ENCODE measurements around the gene CHRNE.

CHRNE gene

DNA sequence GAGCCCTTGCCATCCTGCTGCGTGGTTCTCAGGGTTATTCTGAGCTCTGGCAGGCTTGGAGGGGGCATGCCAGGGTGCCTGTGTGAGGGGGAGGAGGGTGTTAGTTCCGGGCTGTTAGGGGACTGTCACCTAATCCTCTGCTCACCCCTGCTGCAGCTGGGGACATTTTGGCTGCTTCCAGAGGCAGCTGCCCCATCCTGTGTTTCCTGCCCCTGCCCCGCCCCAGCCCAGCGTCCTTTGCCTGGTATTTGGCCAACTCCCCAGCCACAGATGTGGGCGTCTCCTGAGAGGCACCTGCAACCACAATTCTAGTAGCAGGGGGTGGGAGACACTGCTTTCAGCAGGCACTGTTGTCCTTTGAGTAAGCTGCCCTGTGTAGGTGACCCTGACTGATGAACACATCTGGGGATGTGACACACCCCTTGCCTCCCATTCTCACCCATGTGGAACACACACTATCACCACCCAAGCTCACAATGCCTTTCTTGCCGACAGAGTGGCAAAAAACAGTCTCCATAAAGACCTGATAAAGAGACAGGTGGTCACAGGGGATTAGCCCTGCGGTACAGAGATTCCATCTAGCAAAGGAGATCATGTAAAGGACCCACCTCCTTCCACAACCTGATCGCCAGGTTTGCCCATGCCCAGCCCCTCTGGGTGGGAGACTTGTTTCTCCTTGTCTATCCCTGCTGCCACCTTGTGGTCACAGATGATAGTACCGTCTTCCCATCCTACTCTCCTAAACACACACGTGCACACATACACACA lies at the start of gene CHRNE:
TSS of gene CHRNE (minus strand) at position 48 of the 768 bp plus-strand sequence. CDS start at position 13, 35 bp downstream.
- peak; percentile 80 for DNase-seq

DNA sequence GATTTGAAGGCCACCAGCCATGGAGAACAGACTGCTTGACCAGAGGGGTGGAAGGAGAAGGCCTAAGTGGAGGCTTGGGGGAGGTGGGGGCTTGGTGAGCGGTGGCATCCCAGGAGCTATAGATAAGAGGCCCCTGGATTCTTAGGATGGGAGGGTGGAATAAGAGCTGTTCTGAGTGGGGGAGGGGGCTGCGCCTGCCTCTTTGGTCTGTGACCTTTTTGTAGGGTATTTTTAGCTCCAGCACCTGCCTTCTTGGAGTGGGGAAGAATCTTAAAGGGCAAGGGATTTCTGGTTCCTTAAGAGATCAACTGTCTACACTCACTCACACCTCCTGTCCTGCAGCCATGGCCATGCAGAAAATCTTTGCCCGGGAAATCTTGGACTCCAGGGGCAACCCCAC lies 48.6 kb upstream of the CHRNE start:
- no peak for DNase-seq

- no peak for DNase-seq
These were observed 47.9 kb upstream of the CHRNE start, which contains the start of gene ENO3 for GRCh38 chr17:4950746-4951204. TSS of gene ENO3 (plus strand) at chr17:4951119. CDS start at chr17:4951830, 711 bp downstream.

DNA sequence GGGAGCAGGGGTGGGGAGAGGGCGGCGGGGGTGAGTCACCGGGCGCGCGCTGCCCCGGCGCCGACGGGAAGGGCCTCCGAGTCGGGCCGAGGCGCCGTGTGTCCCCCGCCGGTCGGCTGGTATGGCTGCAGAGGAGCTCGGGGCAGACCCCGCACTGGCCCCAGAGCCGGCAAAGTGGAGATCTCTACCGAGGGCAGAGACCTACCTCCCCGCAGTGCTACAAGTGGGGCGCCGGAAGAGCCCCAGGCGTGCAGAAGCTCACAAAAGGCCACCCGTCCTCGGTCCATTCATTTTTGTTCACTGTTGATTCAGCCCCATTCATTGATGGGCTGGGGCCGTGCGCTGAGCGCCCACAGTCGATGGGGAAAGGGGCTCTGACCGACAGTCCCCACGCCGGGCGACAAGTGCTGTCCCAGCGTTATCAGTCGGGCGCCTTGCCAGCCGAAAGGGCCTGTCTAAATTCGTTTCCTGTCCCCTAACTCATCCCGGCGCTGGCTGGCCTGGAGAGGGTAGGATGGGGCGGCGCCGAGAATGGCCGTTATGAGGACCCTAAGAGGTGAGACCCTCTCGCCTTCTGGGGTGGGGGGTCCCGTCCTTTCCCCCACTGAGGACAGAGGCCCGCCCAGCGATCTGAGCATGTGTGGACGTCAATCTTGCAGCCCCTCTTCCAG lies 47.3 kb upstream of the CHRNE start:
- DNase-seq, result no peak

- peak; percentile 85 for DNase-seq
These were observed 46.6 kb upstream of the CHRNE start for GRCh38 chr17:4949321-4950074.

- DNase-seq, result peak; percentile 84
These were observed 46.0 kb upstream of the CHRNE start for GRCh38 chr17:4948931-4949320.

GRCh38 chr17:4948166-4948930 lies 45.5 kb upstream of the CHRNE start, which contains the start of gene PFN1:
TSS of gene PFN1 (minus strand) at chr17:4948530. CDS start at chr17:4948394, 136 bp downstream.
- DNase-seq, result peak; percentile 93

DNA sequence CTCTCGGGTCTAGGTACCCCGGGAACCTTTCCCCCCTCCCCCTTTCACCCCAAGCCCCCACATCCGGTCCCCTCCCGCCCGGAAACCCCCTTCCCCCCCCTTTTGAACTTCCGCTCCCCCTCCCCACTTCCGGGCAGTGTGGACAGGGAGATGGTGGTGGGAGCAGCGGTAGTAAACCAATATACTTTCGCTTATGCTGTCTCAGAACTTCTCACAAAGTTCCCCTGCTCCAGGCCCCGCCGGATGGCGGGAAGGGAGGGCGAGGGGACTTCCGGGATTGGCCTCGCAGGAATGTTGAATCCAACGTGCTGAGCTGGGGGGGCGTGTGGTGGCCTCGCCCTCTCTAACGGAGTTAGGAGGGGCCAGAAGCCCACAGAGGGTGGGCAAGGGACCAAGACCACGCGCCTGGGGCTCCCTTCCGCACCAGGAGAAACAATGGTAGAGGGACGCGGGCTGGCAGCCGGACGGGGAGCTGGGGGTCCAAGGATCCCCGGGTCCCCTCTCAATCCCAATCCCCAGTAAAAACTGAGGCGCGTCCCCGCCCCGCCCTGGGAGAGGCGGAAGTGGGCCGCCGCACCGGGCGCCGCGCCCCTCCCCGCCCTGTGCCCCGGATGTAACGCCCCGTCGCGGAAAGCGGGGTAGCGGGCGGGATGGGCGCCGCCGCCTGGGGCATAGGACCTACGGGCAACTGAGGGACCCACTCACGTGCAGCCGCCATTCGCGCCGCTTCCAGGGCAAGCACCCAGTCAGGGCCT lies 44.7 kb upstream of the CHRNE start:
- peak; percentile 53 for DNase-seq

DNA sequence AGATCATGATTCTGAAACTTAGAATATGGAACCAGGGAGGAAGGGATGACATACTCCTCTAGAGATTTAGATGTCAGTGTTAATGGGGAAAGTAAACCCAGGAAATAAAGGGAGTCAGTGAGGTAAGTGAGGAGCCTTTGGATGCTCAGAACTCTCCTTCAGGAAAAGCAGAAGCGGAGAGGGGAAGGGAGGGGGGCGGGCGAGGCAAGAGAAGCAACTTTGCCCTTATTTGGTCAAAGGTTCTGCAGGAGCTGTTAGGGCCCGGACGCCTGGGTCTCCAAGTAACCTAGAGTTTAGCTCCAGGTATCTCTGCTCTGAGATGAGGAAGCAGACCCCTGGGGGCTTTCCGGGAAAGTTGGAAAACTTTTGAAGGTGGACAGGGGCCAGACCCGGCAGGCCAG lies 44.1 kb upstream of the CHRNE start:
- no peak for DNase-seq

DNA sequence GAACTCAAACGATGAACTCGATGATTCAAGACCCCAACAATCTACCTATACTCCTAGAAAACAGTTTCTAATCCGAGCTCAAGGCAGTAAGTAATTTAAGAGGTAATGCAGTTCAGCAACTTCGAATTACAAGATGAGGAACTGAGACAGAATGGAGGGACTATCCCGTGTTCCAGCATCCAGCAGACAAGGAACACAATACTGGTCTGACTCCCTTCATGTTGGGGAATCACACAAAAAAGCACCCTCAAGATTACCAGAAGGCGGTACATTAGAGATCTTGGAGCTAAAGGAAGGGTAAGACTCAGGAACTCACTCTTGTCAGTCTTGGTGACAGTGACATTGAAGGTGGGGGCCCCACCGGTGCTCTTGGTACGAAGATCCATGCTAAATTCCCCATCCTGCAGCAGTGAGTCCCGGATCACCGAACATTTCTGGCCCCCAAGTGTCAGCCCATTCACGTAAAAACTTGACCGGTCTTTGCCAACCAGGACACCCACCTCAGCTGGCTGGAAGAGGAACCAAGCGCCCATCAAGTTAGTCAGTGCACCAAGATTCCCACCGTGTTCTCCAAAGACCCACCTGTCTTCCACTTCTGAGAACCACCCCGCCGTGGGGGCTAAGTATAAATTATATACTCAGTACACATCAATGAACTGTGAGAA lies 43.5 kb upstream of the CHRNE start:
- no peak for DNase-seq

GRCh38 chr17:4945944-4946280 lies 43.0 kb upstream of the CHRNE start:
- no peak for DNase-seq

GRCh38 chr17:4945176-4945943 lies 42.5 kb upstream of the CHRNE start:
- peak; percentile 80 for DNase-seq

- no peak for DNase-seq
These were observed 41.8 kb upstream of the CHRNE start for GRCh38 chr17:4944554-4945175.

GRCh38 chr17:4944163-4944553 lies 41.3 kb upstream of the CHRNE start:
- DNase-seq, result peak; percentile 57

GRCh38 chr17:4942760-4943508 lies 40.0 kb upstream of the CHRNE start:
- DNase-seq, result no peak

DNA sequence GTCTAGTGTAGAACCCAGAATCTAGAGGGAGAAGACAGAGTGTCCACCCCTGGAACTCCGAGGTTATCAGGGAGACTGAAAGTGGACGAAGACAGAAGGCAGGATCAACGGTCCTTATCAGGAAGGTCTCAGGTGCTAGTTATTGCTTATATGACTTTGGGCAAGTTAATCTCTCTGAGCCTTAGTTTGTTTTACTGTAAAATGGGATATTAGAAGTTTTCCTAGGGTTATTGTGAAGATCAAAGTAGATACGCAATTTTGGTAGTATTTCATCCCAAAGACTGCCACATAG lies 38.4 kb upstream of the CHRNE start:
- DNase-seq, result no peak

GRCh38 chr17:4940555-4941318 lies 37.8 kb upstream of the CHRNE start:
- no peak for DNase-seq

DNA sequence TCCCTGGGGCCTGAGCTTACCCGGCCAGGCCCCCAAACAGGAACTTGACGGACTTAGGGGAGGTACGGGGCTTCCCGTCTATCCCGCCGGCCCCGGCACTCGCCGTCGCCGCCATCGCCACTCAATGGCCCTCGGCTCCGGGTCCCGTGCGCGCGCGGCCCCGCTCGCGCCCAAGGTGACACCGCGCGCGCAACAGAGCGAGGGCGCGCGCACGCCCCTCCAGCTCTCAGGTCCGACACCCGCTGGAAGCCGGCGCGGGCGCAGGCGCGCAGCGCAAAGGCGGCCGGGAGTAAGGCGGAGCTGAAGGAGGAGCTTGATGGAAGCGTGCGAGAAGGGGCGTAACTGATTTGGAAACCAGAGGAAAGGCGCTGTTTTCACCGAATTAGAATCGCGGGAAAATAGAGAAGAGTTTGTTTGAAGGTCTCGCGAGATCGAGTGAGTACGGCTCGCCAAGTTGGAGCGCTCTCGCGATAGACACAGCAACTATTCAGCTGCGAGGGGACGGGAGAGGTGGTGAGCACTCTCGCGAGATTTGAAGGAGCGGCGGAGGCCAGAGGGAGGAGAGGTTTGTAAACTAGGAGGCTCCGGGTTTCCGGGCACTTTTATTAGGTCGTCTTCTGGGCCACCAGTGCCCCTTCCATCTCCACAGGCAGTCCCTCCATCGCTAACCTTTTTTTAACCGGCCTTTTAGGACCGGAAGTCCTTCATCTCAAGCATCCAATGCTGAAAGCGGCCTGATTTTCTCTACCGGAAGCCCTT lies 37.1 kb upstream of the CHRNE start, which contains the start of the genes RNF167 and SLC25A11:
TSS of gene RNF167 (plus strand) at position 473 of the 759 bp plus-strand sequence. CDS start 642 bp downstream, outside the sequence.
TSS of gene SLC25A11 (minus strand) at position 251 of the 759 bp plus-strand sequence. CDS start at position 115, 136 bp downstream.
- peak; percentile 99 for DNase-seq
